Activated CD4-positive, alpha-beta T cell treated with anti-CD3 and anti-CD28 coated beads for 36 hours (primary cell): ENCODE measurements around the gene DPF1. TPM values are rescaled to one million over a fixed set of nuclear protein-coding genes. Genes with fewer than 3 reads are reported as not detected.

Experiments
- ATAC-seq: fragments of 200-7000 bp; cut with Tn5 transposase; one replicate; pipeline ENCODE4 v1.10.0; 2021; ENCODE audit warnings: mild to moderate bottlenecking, moderate library complexity
- CTCF ChIA-PET: fragments of 350-600 bp; sonication (Branson Sonifier 250); formaldehyde crosslinking; loops from one replicate; lab custom pipeline; 2021; ENCODE audit warnings: antibody characterized with exemption; lab: Charles Lee
- POLR2A ChIA-PET: fragments of 350-600 bp; sonication (Branson Sonifier 250); formaldehyde crosslinking; loops from one replicate; lab custom pipeline; 2021; ENCODE audit warnings: antibody characterized with exemption, inconsistent platforms; lab: Charles Lee
- DNase-seq: peaks from one replicate; pipeline ENCODE4 v3.0.0-alpha.2; 2020
- H3K27ac Mint-ChIP-seq: one replicate; pipeline ENCODE4 v1.8.0; 2021; ENCODE audit warnings: mixed read lengths
- H3K27me3 Mint-ChIP-seq: one replicate; pipeline ENCODE4 v1.8.0; 2021; ENCODE audit warnings: mixed read lengths
- H3K36me3 Mint-ChIP-seq: one replicate; pipeline ENCODE4 v1.8.0; 2021; ENCODE audit warnings: low read depth, mixed read lengths
- H3K4me1 Mint-ChIP-seq: one replicate; pipeline ENCODE4 v1.8.0; 2021; ENCODE audit warnings: mixed read lengths
- H3K4me3 Mint-ChIP-seq: one replicate; pipeline ENCODE4 v1.8.0; 2021; ENCODE audit warnings: mild to moderate bottlenecking, moderate library complexity, mixed read lengths
- H3K9me3 Mint-ChIP-seq: one replicate; pipeline ENCODE4 v1.8.0; 2021; ENCODE audit warnings: low read depth, mixed read lengths
- intact Hi-C, 2 experiments: fragments of 100-400 bp; cut with DNase I in 1 of 2; cut with micrococcal nuclease in 1 of 2; formaldehyde crosslinking; loops; one replicate each; pipeline versions ENCODE4 v1.14.2 to v1.15.1; 2022 to 2024; cut with DNase I, micrococcal nuclease
- total RNA-seq, 2 experiments: library from RNA; stranded (reverse); gene quantifications; one replicate each; pipeline ENCODE4 v1.2.3, GENCODE V29; 2021

Gene DPF1
- total RNA-seq, 2 experiments from 2014 or later, result 0.91 to 1.2 TPM

DNA sequence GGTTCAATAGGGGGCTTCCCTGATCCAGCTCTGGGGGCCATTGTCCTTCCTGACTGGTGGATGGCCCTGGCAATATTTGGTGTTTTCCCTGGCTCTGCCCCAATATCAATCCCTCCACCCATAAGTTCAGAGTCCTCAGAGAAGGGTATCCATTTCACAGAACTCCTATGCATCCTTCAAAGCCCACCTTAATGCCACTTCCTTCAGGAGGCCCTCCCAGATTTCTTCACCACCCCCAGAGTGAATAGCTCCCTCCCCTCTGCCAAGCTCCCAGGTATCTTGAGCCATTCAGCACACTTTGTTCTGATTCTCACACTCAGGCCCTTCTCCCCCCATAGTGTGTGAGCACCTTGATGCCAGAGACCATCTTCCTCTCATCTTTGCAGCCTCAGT is 26.4 kb upstream of the DPF1 start:
- CTCF ChIA-PET, result interaction anchor here (1.0 kb wide), 1 partner anchor 352 kb away, joined by 4 read pairs; no protein-coding TSS in a partner anchor
- intact Hi-C loops, result no loop called here
- Mint-ChIP-seq H3K9me3 (no peaks in the 10 kb centered on the region), H3K27ac (no peak overlapping the region), H3K4me3 (no peak overlapping the region), H3K27me3 (peaks cover 7% of the 10 kb centered on the region), H3K4me1 (no peaks in the 10 kb centered on the region), H3K36me3 (no peaks in the 10 kb centered on the region)
- no peak for ATAC-seq
- POLR2A ChIA-PET, result interaction anchor here (0.6 kb wide), 1 partner anchor 98 kb away, joined by 10 read pairs; no protein-coding TSS in a partner anchor
- DNase-seq, result no peak

GRCh38 chr19:38248421-38248820 is 24.4 kb upstream of the DPF1 start:
- H3K27ac Mint-ChIP-seq, result no peak overlapping the region
- no peaks in the 10 kb centered on the region for H3K9me3 Mint-ChIP-seq
- peaks cover 4% of the 10 kb centered on the region for H3K27me3 Mint-ChIP-seq
- ATAC-seq (no peak), DNase-seq (no peak)
- no peak overlapping the region for H3K4me3 Mint-ChIP-seq
- intact Hi-C loops, result no loop called here
- H3K36me3 Mint-ChIP-seq, result no peaks in the 10 kb centered on the region
- peaks cover 3% of the 10 kb centered on the region for H3K4me1 Mint-ChIP-seq
- ChIA-PET CTCF (interaction anchor here (0.6 to 1.0 kb wide), 2 partner anchors 87 to 200 kb away, joined by 3 to 4 read pairs; partner anchors contain the start of gene CATSPERG), POLR2A (no interaction called here)

- CTCF ChIA-PET, result interaction anchor here (0.6 to 1.0 kb wide), 3 partner anchors 34 to 200 kb away, joined by 3 to 4 read pairs (median 3); partner anchors contain the start of gene CATSPERG
- no peaks in the 10 kb centered on the region for H3K36me3 Mint-ChIP-seq
Observed at GRCh38 chr19:38247734-38248268, 23.8 kb upstream of the DPF1 start.

DNA sequence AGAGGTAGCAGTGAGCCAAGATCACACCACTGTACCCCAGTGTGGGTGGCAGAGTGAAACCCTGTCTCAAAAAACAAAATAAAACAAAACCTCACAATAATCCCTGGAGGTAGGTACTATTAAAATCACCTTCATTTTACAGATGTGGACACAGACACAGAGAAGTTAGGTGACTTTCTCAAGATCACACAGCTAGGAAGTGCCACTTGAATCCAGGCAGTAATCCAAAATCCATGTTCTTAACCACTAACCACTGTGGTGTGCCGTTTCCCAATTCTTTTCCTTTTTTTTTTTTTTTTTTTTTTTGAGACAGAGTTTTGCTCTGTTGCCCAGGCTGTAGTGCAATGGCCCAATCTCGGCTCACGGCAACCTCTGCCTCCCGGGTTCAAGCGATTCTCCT is 23.1 kb upstream of the DPF1 start:
- Mint-ChIP-seq H3K4me1 (peaks cover 3% of the 10 kb centered on the region), H3K27me3 (peaks cover 2% of the 10 kb centered on the region), H3K9me3 (no peaks in the 10 kb centered on the region), H3K36me3 (no peaks in the 10 kb centered on the region), H3K4me3 (no peak overlapping the region), H3K27ac (no peak overlapping the region)
- intact Hi-C loops, result no loop called here
- ATAC-seq, result no peak
- CTCF ChIA-PET, result interaction anchor here (0.8 to 3.5 kb wide), 2 partner anchors 34 to 73 kb away, joined by 3 to 21 read pairs; partner anchors contain the start of gene KCNK6
- no peak for DNase-seq
- POLR2A ChIA-PET, result no interaction called here

More at GRCh38 chr19:38247734-38248268, 23.8 kb upstream of the DPF1 start:
- POLR2A ChIA-PET, result no interaction called here
- DNase-seq, result no peak
- Mint-ChIP-seq H3K4me1 (peaks cover 3% of the 10 kb centered on the region), H3K9me3 (no peaks in the 10 kb centered on the region), H3K27ac (no peak overlapping the region), H3K27me3 (peaks cover 4% of the 10 kb centered on the region), H3K4me3 (no peak overlapping the region)
- no peak for ATAC-seq
- intact Hi-C loops, result no loop called here

- DNase-seq (no peak), ATAC-seq (no peak)
- Mint-ChIP-seq H3K4me1 (peaks cover 3% of the 10 kb centered on the region), H3K36me3 (no peaks in the 10 kb centered on the region), H3K4me3 (no peak overlapping the region), H3K9me3 (no peaks in the 10 kb centered on the region), H3K27me3 (peaks cover 2% of the 10 kb centered on the region), H3K27ac (no peak overlapping the region)
- CTCF ChIA-PET, result interaction anchor here (0.6 to 3.5 kb wide), 5 partner anchors 12 to 643 kb away, joined by 3 to 21 read pairs (median 3); partner anchors contain the start of gene KCNK6
- intact Hi-C loops, result no loop called here
- POLR2A ChIA-PET, result interaction anchor here (0.7 kb wide), 1 partner anchor 112 kb away, joined by 3 read pairs; no protein-coding TSS in a partner anchor
Observed at GRCh38 chr19:38245826-38246498, 21.9 kb upstream of the DPF1 start.

DNA sequence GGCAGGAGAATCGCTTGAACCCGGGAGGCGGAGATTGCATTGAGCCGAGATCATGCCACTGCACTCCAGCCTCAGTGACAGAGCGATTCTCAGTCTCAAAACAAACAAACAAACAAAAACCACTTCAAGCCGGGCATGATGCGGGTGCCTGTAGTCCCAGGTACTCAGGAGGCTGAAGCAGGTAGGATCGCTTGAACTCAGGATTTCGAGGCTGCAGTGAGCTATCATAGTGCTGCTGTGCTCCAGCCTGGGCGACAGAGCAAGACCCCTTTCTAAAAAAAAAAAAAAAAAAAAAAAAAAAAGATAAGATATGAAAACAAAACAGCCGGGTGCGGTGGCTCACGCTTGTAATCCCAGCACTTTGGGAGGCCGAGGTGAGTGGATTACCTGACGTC is 19.3 kb upstream of the DPF1 start:
- ATAC-seq (no peak), DNase-seq (no peak)
- Mint-ChIP-seq H3K4me1 (peaks cover 3% of the 10 kb centered on the region), H3K36me3 (no peaks in the 10 kb centered on the region), H3K27ac (no peak overlapping the region), H3K27me3 (peaks cover 5% of the 10 kb centered on the region), H3K4me3 (no peak overlapping the region), H3K9me3 (no peaks in the 10 kb centered on the region)
- intact Hi-C loops, result loop anchor here (1.0 to 5.0 kb wide), 2 partner anchors 92 to 144 kb away; partner anchors contain the start of genes CATSPERG (in 1 of the 2), GGN (in 1 of the 2) and SPRED3 (in 1 of the 2)
- ChIA-PET POLR2A (no interaction called here), CTCF (interaction anchor here (0.5 to 2.4 kb wide), 16 partner anchors 9 to 538 kb away, joined by 3 to 18 read pairs (median 6); partner anchors contain the start of genes KCNK6, PSMD8, SIPA1L3 and WDR87)

GRCh38 chr19:38239816-38240215 is 15.8 kb upstream of the DPF1 start:
- ChIA-PET POLR2A (interaction anchor here (0.8 kb wide), 1 partner anchor 26 kb away, joined by 3 read pairs; no protein-coding TSS in a partner anchor), CTCF (interaction anchor here (0.6 to 0.7 kb wide), 2 partner anchors 98 to 336 kb away, joined by 3 read pairs; no protein-coding TSS in a partner anchor)
- no peaks in the 10 kb centered on the region for H3K9me3 Mint-ChIP-seq
- DNase-seq (no peak), ATAC-seq (no peak)
- intact Hi-C loops, result loop anchor here in 1 of 2 experiments (5.0 kb wide), 1 partner anchor 147 kb away; the partner anchor contains the start of genes GGN and SPRED3
- H3K27ac Mint-ChIP-seq, result no peak overlapping the region
- peaks cover 3% of the 10 kb centered on the region for H3K4me1 Mint-ChIP-seq
- no peak overlapping the region for H3K4me3 Mint-ChIP-seq
- H3K36me3 Mint-ChIP-seq, result no peaks in the 10 kb centered on the region
- peaks cover 6% of the 10 kb centered on the region for H3K27me3 Mint-ChIP-seq

DNA sequence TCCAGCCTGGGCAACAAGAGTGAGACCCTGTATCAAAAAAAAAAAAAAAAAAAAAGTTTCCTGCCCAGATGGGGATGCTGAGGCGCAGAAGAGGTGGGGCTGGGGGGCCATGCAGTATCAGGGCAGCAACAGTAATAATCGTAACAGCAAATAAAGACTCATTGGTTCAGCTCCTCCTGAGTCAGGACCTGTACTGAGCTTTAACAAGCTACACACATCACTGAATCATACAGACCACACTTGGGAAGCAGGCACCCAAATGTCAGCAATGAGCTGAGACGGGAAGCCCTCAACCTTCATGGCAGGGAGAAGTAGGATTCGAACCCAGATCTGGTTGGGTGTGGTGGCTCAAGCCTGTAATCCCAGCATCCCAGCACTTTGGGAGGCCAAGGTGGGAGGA is 10.6 kb upstream of the DPF1 start:
- ATAC-seq (no peak), DNase-seq (no peak)
- Mint-ChIP-seq H3K27me3 (peaks cover 21% of the 10 kb centered on the region), H3K4me1 (no peaks in the 10 kb centered on the region), H3K36me3 (no peaks in the 10 kb centered on the region), H3K9me3 (no peaks in the 10 kb centered on the region), H3K27ac (no peak overlapping the region), H3K4me3 (no peak overlapping the region)
- ChIA-PET POLR2A (no interaction called here), CTCF (interaction anchor here (0.6 to 3.2 kb wide), 11 partner anchors 9 to 332 kb away, joined by 3 to 18 read pairs (median 3); partner anchors contain the start of genes PSMD8, SIPA1L3 and WDR87)
- intact Hi-C loops, result loop anchor here (1.0 to 5.0 kb wide), 3 partner anchors 92 to 383 kb away; partner anchors contain the start of genes CATSPERG (in 1 of the 2) and MAP4K1 (in 1 of the 2)

DNA sequence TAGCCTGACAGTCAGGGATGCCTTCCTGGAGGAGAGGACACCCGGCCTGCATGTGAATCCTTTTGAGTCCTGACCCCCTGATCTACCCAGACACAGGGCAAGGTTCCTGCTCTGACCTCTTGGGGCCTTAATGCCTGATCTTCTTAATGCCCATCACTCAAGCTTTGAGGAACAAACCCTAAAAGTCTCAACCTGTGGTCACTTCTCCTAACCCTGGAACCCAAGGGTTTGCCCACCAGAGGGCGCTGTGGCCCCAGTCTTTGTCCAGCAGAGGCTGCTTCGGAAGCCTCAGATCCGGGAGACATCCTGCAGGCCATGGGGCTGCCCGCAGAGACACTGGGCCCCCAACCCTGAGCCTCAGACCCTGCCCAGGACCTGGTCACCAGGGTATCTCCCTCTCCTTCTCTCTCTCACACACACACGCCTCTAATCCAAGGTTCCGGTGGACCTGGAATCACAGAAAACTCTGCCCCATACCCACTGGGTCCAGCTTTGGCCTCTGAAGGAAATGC is 9.8 kb upstream of the DPF1 start:
- H3K36me3 Mint-ChIP-seq, result no peaks in the 10 kb centered on the region
- DNase-seq (peak; percentile 93), ATAC-seq (peak; percentile 59)
- POLR2A ChIA-PET, result no interaction called here
- CTCF ChIA-PET, result interaction anchor here (0.6 to 3.2 kb wide), 9 partner anchors 10 to 331 kb away, joined by 3 to 18 read pairs (median 3); partner anchors contain the start of gene PSMD8
- intact Hi-C loops, result loop anchor here (1.0 to 5.0 kb wide), 3 partner anchors 91 to 384 kb away; partner anchors contain the start of genes CATSPERG (in 1 of the 2) and MAP4K1 (in 1 of the 2)
- no peak overlapping the region for H3K4me3 Mint-ChIP-seq
- H3K4me1 Mint-ChIP-seq, result peaks cover 3% of the 10 kb centered on the region
- H3K27ac Mint-ChIP-seq, result no peak overlapping the region
- H3K27me3 Mint-ChIP-seq, result peaks cover 24% of the 10 kb centered on the region
- no peaks in the 10 kb centered on the region for H3K9me3 Mint-ChIP-seq

GRCh38 chr19:38231918-38232317 is 7.9 kb upstream of the DPF1 start:
- ATAC-seq (no peak), DNase-seq (no peak)
- POLR2A ChIA-PET, result no interaction called here
- H3K9me3 Mint-ChIP-seq, result no peaks in the 10 kb centered on the region
- H3K36me3 Mint-ChIP-seq, result no peaks in the 10 kb centered on the region
- no peak overlapping the region for H3K27ac Mint-ChIP-seq
- intact Hi-C loops, result loop anchor here in 1 of 2 experiments (5.0 kb wide), 1 partner anchor 90 kb away; no protein-coding TSS in a partner anchor
- CTCF ChIA-PET, result interaction anchor here (1.1 to 1.6 kb wide), 3 partner anchors 171 to 334 kb away, joined by 3 to 8 read pairs (median 6); partner anchors contain the start of gene FAM98C
- no peak overlapping the region for H3K4me3 Mint-ChIP-seq
- peaks cover 8% of the 10 kb centered on the region for H3K4me1 Mint-ChIP-seq
- H3K27me3 Mint-ChIP-seq, result peaks cover 32% of the 10 kb centered on the region
